ENCODE data around the gene AXL.
"Not testable (repeated sequence)": the region's sequence is repeated elsewhere in the genome, so short reads cannot be mapped to it uniquely, and the experiment has no call there.

AXL gene

GRCh38 chr19:41218615-41219507 lies at the start of gene AXL:
Gene AXL (plus strand): TSS chr19:41219223. CDS start chr19:41219393, 170 bp downstream.
- peak; percentile 48 for DNase-seq (ENCODE audit: low read depth in 2 of 2)

DNA sequence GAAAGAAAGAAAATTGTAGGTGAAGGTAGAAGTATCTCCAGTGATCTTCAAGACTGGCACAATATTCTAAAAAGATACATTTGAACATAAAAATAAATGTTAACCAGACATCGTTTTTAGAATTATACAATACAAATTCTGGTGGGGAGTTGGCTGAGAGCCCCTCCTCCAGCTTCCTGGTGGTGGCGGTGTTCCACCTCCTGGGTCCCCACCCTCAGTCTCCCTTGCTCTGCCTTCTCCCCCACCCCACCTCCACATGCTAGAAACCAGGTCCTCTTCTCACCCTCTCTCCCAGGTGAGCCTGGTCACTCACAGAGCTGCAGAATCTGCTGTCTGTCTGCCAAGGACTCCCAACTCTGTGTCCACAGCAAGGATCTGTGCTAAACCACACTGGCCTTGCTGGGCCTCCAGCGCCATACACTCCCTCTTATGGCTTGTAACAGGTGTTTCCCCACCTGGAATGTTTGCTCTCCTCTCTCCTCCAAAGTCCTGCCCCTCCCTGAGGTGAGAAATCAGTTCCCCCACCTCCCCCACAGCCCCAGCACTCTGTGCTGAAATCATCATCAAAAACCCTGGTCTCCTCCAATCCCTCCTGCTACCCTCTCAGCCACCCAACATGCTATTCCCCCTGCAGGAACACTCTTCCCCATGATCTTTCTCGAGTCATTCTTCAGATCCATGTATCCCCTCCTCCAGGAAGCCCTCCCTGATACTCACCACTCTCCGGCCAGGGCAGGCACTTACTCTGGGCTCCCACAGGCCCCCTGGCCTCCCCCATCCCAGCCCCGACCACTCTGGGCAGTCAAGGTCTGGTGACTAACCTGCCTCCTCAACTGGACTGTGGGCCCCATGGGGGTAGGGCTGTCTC lies 46.5 kb upstream of the AXL start:
- no peak for DNase-seq (ENCODE audit: low read depth in 2 of 2)

DNA sequence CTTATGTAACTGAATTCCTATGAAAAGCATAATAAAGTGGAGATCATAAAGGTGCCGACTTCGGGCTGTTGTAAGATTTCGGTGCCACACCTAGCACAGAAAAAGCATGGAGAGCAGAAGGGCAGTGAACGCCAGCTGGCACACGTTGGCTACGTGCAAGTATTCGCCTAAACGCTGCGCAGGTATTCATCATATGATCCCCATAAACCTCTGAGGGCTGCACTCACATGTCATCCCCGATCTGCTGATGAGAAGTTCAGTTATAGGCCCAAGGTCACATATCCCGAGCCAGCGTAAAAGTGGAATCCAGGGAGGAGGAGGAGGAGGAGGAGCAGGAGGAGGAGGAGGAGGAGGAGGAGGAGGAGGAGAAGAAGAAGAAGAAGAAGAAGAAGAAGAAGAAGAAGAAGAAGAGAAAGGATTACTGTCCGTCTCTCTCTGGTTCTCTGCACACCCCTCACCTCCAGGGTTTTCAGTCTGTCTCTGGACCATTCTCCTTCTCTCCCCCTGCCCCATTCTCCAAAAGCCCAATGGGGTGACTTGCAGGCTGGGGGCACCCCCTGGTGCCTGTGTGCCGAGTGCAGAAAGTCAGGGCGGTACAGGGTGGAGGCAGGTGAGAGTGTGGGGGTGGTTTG lies 44.6 kb upstream of the AXL start:
- DNase-seq (ENCODE audit: low read depth in 2 of 2): no peak

GRCh38 chr19:41175801-41176777 lies 42.9 kb upstream of the AXL start:
- DNase-seq (ENCODE audit: low read depth in 2 of 2): peak; percentile 51 to 55

- DNase-seq (ENCODE audit: low read depth in 2 of 2): not testable (repeated sequence)
Observed at GRCh38 chr19:41180173-41180572, 38.9 kb upstream of the AXL start.

- DNase-seq (ENCODE audit: low read depth in 2 of 2): no peak
Observed at GRCh38 chr19:41186971-41187883, 31.8 kb upstream of the AXL start.

DNA sequence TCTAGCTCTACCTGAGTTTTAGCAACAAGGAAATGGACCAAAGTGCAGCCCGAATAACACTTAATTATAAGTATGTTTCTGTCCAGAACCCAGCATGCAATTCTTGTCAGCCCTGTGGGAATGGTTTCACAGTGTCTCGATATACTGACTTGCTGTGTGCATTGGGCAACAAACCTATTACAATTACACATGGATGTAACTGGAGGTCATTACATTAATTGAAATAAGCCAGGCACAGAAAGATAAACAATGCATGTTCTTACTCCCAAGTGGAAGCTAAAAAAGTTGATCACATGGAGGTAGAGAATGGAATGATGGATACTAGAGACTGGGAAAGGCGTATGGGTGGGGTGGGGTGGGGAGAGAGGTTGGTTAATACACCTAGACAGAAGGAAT lies 31.1 kb upstream of the AXL start:
- DNase-seq (ENCODE audit: low read depth in 2 of 2): no peak

- no peak for DNase-seq (ENCODE audit: low read depth in 2 of 2)
Observed at GRCh38 chr19:41189425-41190065, 29.5 kb upstream of the AXL start.

DNA sequence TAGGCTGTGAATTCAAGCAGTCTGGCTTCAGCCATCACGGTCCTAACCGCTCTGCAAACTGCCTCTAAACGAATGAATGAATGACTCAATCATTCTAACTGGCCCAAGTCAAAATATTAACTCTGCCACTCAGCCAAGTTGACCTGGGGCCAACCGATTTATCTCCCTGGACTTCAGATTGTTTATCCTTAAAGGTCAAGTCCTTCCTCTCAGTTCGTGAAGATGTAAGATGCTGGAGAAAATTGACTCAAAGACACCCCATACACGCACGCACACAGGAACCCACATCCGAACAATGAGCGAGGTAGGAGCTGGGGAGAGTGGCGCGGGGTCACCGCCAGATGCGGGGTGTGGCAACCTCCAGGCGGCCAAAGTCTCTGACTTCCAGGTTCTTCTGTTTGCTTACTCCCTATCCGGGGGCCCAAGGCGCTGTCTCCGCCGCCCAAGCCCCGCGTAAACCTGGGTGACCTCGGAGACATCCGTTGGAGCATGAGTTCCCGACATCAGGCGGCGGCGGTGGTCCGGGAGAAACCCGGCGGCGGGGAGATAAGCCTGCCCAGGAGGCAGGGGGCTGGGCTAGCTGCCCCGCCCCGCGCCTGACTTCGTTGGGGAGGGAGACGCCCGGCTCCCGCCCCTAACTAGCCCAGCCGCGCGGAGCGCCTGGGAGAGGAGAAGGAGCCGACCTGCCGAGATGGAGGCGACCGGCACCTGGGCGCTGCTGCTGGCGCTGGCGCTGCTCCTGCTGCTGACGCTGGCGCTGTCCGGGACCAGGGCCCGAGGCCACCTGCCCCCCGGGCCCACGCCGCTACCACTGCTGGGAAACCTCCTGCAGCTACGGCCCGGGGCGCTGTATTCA lies 26.2 kb upstream of the AXL start, which contains the start of gene CYP2S1:
CYP2S1 (plus strand) TSS at position 646 of the 856 bp plus-strand sequence; CDS start at position 692, 46 bp downstream.
- no peak for DNase-seq (ENCODE audit: low read depth in 2 of 2)

GRCh38 chr19:41193430-41194156 lies 25.4 kb upstream of the AXL start:
- DNase-seq (ENCODE audit: low read depth in 2 of 2): no peak

DNA sequence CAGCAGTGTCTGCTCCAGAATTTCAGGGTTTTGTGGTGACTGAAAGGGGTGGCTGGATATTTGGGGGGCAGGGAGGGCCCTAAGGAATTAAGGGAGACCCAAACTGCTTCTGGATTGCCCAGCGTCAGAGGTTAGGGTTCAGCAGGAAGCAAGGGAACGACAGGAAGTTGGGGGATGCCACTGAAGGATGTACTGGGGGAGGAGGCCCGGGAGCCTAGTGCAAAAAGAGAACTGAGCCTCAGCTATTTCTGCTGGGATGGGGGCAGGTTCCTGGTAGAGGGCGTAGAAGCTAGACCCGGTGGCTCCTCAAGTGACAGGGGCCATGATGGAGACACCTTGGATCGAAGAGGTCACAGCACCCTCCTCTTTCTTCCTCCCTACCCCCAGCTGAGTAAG lies 24.9 kb upstream of the AXL start:
- DNase-seq (ENCODE audit: low read depth in 2 of 2): no peak

GRCh38 chr19:41195675-41196497 lies 23.1 kb upstream of the AXL start:
- DNase-seq (ENCODE audit: low read depth in 2 of 2): no peak

- no peak for DNase-seq (ENCODE audit: low read depth in 2 of 2)
Observed at GRCh38 chr19:41198559-41198958, 20.5 kb upstream of the AXL start.

- DNase-seq (ENCODE audit: low read depth in 2 of 2): no peak
Observed at GRCh38 chr19:41203371-41203770, 15.7 kb upstream of the AXL start.

DNA sequence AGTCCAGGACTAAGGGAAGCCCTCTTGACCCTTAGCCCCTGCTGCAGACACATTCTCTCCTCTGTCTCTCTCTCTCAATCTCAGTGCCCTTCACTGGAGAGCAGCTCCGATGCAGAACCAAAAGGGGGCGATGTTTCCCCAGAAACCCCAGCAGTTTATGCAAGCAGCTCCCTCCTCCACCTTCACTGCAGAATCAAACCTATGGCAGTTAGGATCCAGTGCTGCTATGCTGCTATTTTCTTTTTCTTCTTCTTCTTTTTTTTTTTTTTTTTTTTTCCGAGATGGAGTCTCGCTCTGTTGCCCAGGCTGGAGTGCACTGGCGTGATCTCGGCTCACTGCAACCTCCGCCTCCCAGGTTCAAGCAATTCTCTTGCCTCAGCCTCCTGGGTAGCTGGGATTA lies 14.7 kb upstream of the AXL start:
- DNase-seq (ENCODE audit: low read depth in 2 of 2): peak; percentile 65 to 68

DNA sequence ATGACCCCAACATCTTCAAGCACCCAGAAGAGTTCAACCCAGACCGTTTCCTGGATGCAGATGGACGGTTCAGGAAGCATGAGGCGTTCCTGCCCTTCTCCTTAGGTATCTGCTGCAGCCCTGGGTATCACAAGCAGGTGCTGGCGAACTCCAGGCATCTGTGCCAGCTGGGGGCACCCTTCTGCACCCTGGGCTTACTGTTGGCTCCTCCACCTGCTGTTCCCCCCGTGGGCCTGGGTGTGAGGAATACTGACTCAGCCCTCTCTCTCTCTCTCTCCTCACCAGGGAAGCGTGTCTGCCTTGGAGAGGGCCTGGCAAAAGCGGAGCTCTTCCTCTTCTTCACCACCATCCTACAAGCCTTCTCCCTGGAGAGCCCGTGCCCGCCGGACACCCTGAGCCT lies 13.0 kb upstream of the AXL start:
- DNase-seq (ENCODE audit: low read depth in 2 of 2): no peak

DNA sequence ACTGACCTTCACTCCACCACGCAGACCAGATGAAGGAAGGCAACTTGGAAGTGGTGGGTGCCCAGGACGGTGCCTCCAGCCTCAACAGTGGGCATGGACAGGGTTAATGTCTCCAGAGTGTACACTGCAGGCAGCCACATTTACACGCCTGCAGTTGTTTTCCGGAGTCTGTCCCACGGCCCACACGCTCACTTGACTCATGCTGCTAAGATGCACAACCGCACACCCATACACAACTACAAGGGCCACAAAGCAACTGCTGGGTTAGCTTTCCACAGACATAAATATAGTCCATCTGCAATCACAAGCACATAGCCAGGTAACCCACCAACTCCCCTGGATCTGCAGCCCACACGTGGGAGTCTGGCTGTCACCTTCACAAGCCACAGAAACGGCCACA lies 12.6 kb upstream of the AXL start:
- DNase-seq (ENCODE audit: low read depth in 2 of 2): no peak
